ENCODE data around the gene LRG1.
A peak's percentile ranks its signal among the peaks of the same experiment; 100 is the strongest.
"Not testable (repeated sequence)": the region's sequence is repeated elsewhere in the genome, so short reads cannot be mapped to it uniquely, and the experiment has no call there.

The LRG1 gene

GRCh38 chr19:4567584-4568071 is 27.8 kb upstream of the LRG1 start:
- H3K27ac ChIP-seq (ENCODE audit: poor library complexity, severe bottlenecking) = no peak overlapping the region
- ATAC-seq (ENCODE audit: low read depth) (peak; percentile 27; the same call in 2 of the 3 replicates), DNase-seq (ENCODE audit: low spot score) (peak; percentile 58)
- no peaks in the 10 kb centered on the region for H3K36me3 ChIP-seq (ENCODE audit: low read depth)
- H3K4me3 ChIP-seq (ENCODE audit: severe bottlenecking) = no peak overlapping the region
- no peaks in the 10 kb centered on the region for H3K9me3 ChIP-seq (ENCODE audit: severe bottlenecking)
- H3K4me1 ChIP-seq (ENCODE audit: insufficient read depth, poor library complexity, severe bottlenecking) = no peaks in the 10 kb centered on the region
- TF ChIP-seq, protein P1, sequence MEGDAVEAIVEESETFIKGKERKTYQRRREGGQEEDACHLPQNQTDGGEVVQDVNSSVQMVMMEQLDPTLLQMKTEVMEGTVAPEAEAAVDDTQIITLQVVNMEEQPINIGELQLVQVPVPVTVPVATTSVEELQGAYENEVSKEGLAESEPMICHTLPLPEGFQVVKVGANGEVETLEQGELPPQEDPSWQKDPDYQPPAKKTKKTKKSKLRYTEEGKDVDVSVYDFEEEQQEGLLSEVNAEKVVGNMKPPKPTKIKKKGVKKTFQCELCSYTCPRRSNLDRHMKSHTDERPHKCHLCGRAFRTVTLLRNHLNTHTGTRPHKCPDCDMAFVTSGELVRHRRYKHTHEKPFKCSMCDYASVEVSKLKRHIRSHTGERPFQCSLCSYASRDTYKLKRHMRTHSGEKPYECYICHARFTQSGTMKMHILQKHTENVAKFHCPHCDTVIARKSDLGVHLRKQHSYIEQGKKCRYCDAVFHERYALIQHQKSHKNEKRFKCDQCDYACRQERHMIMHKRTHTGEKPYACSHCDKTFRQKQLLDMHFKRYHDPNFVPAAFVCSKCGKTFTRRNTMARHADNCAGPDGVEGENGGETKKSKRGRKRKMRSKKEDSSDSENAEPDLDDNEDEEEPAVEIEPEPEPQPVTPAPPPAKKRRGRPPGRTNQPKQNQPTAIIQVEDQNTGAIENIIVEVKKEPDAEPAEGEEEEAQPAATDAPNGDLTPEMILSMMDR (IDR thresholded peaks at IDR 0.05; ENCODE audit: poor library complexity, severe bottlenecking) = peak; percentile 62
- H3K27me3 ChIP-seq (ENCODE audit: insufficient read depth, poor library complexity, severe bottlenecking) = no peaks in the 10 kb centered on the region

DNA sequence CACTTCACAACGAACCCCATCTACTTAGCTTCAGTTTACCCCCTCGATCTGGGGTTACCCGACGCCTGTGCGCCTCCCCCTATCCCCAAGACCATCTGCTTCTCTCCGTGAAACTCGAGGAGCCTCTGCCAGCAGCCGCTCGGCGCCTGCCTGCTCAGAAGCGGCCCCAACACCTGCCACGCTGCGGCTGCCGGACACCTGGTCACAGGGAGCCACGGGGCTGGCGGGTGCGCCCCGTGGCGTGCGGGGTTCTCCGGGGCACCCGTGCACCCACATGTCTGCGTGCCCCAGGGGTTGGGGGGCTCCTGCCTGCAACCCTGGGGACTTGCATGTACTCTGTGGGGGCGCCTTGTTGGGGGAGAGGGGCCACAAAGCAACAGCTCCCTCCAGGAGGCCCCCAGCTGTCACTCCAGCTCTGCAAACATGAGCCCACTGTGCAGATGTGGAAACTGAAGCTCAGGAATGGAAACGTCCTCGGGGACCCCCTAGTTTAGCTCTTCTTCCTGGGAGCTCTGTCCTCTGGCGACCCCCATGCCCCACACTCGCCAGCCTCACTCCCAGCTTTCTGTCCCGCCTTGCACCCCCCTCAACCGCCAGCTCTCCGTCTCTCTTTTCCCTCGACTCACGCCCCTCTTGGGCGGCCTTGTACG is 26.7 kb upstream of the LRG1 start:
- Histone ChIP-seq H3K27me3 (ENCODE audit: insufficient read depth, poor library complexity, severe bottlenecking) (no peaks in the 10 kb centered on the region), H3K4me1 (ENCODE audit: insufficient read depth, poor library complexity, severe bottlenecking) (no peaks in the 10 kb centered on the region), H3K36me3 (ENCODE audit: low read depth) (no peaks in the 10 kb centered on the region), H3K27ac (ENCODE audit: poor library complexity, severe bottlenecking) (no peak overlapping the region), H3K4me3 (ENCODE audit: severe bottlenecking) (no peak overlapping the region), H3K9me3 (ENCODE audit: severe bottlenecking) (no peaks in the 10 kb centered on the region)
- ATAC-seq (ENCODE audit: low read depth) (no peak), DNase-seq (ENCODE audit: low spot score) (no peak)
- TF ChIP-seq, protein P1 (IDR thresholded peaks at IDR 0.05; ENCODE audit: poor library complexity, severe bottlenecking) = no peak

GRCh38 chr19:4563562-4563961 is 23.7 kb upstream of the LRG1 start:
- H3K4me3 ChIP-seq (ENCODE audit: severe bottlenecking); H3K9me3 ChIP-seq (ENCODE audit: severe bottlenecking); H3K27me3 ChIP-seq (ENCODE audit: insufficient read depth, poor library complexity, severe bottlenecking); H3K36me3 ChIP-seq (ENCODE audit: low read depth); H3K27ac ChIP-seq (ENCODE audit: poor library complexity, severe bottlenecking); DNase-seq (ENCODE audit: low spot score); H3K4me1 ChIP-seq (ENCODE audit: insufficient read depth, poor library complexity, severe bottlenecking); ATAC-seq (ENCODE audit: low read depth): not testable (repeated sequence)

- not testable (repeated sequence) for H3K4me1 ChIP-seq (ENCODE audit: insufficient read depth, poor library complexity, severe bottlenecking); H3K27me3 ChIP-seq (ENCODE audit: insufficient read depth, poor library complexity, severe bottlenecking); H3K9me3 ChIP-seq (ENCODE audit: severe bottlenecking); H3K36me3 ChIP-seq (ENCODE audit: low read depth); DNase-seq (ENCODE audit: low spot score); ATAC-seq (ENCODE audit: low read depth); H3K27ac ChIP-seq (ENCODE audit: poor library complexity, severe bottlenecking); H3K4me3 ChIP-seq (ENCODE audit: severe bottlenecking)
Measured at GRCh38 chr19:4562085-4562484, 22.2 kb upstream of the LRG1 start.

DNA sequence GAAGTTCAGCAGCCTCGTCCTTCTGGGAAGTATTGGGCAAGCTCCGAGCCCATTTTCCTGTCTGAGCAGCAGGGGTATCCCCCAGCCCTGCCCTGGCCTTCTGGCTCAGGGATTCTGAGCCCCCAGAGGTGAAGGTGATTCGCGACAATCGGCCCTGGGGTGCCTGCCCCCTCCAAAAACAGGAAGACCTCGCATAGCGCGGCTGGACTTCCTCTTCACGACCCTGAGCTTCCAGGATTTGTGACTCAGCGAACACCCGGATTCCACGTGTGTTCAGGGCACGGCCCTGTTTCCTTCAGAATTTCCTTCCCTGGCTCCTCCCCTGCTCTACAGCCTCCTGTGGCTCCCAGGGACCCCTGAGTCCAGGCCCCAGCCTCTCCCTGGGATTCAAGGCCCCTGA is 19.7 kb upstream of the LRG1 start, which contains the start of gene SEMA6B:
Gene SEMA6B, minus strand, starts transcription at position 116 of the 400 bp plus-strand sequence. CDS start 1,227 bp downstream, outside the sequence.
- H3K27me3 ChIP-seq (ENCODE audit: insufficient read depth, poor library complexity, severe bottlenecking) = no peaks in the 10 kb centered on the region
- ATAC-seq (ENCODE audit: low read depth) (no peak), DNase-seq (ENCODE audit: low spot score) (no peak)
- no peak within 1 kb of the TSS for H3K4me3 ChIP-seq (ENCODE audit: severe bottlenecking)
- no peaks in the 10 kb centered on the region for H3K4me1 ChIP-seq (ENCODE audit: insufficient read depth, poor library complexity, severe bottlenecking)
- no peaks in the 10 kb centered on the region for H3K9me3 ChIP-seq (ENCODE audit: severe bottlenecking)
- TF ChIP-seq, protein P1 (IDR thresholded peaks at IDR 0.05; ENCODE audit: poor library complexity, severe bottlenecking) = no peak
- no peaks in the 10 kb centered on the region for H3K36me3 ChIP-seq (ENCODE audit: low read depth)
- H3K27ac ChIP-seq (ENCODE audit: poor library complexity, severe bottlenecking) = no peak within 1 kb of the TSS

Data from RWPE2 (cell line).